ENCODE measurements around the gene RABAC1. TPM values are rescaled to one million over a fixed set of nuclear protein-coding genes. Genes with fewer than 3 reads are reported as not detected.

RABAC1 gene
- total RNA-seq, 4 donors from 2014 or later: 75.6 to 235 (median 165) TPM

GRCh38 chr19:41919948-41920712 is 39.0 kb downstream of the RABAC1 start:
- DNase-seq: no peak
- in situ Hi-C loops (cut with MboI; ENCODE audit: low pct_ligation_motif_present in 1 of 4, low pct_unique_long_range_greater_than_20kb in 1 of 4, low sequenced_read_pairs in 3 of 4): no loop called here
- no peak for TF ChIP-seq POLR2A (IDR thresholded peaks at IDR 0.05)
- TF ChIP-seq CTCF (IDR thresholded peaks at IDR 0.05): no peak
- TF ChIP-seq EP300 (IDR thresholded peaks at IDR 0.05; ENCODE audit: low read depth): no peak
- TF ChIP-seq POLR2AphosphoS5 (IDR thresholded peaks at IDR 0.05): no peak
- intact Hi-C loops (cut with DNase I; ENCODE audit: low total_unique reads): no loop called here
- Histone ChIP-seq H3K4me1 (peaks cover 2 to 6% (median 2%) of the 10 kb centered on the region in 4 donors), H3K27ac (no peak overlapping the region), H3K36me3 (no peaks in the 10 kb centered on the region), H3K9me3 (no peaks in the 10 kb centered on the region), H3K27me3 (peaks cover 70% of the 10 kb centered on the region), H3K4me3 (no peak overlapping the region)
- 75% methylated on average over 33 of the region's 33 CpGs; no CpG with 5 or more reads in 1 of the 2 donors for WGBS, 2 donors (ENCODE audit: low coverage in 1 of 2)

GRCh38 chr19:41918653-41919244 is 40.4 kb downstream of the RABAC1 start:
- peaks cover 67% of the 10 kb centered on the region for H3K27me3 ChIP-seq
- no peak for DNase-seq
- H3K36me3 ChIP-seq: no peaks in the 10 kb centered on the region
- intact Hi-C loops (cut with DNase I; ENCODE audit: low total_unique reads): no loop called here
- no peak for TF ChIP-seq CTCF (IDR thresholded peaks at IDR 0.05)
- TF ChIP-seq POLR2AphosphoS5 (IDR thresholded peaks at IDR 0.05): no peak
- TF ChIP-seq EP300 (IDR thresholded peaks at IDR 0.05; ENCODE audit: low read depth): no peak
- no peak for TF ChIP-seq POLR2A (IDR thresholded peaks at IDR 0.05)
- 87 to 88% methylated on average over 5 of the region's 5 CpGs for WGBS, 2 donors (ENCODE audit: low coverage in 1 of 2)
- H3K4me1 ChIP-seq: peaks cover 3 to 7% (median 3%) of the 10 kb centered on the region in 4 donors
- H3K27ac ChIP-seq: no peak overlapping the region
- H3K9me3 ChIP-seq: no peaks in the 10 kb centered on the region
- no peak overlapping the region for H3K4me3 ChIP-seq
- in situ Hi-C loops (cut with MboI; ENCODE audit: low pct_ligation_motif_present in 1 of 4, low pct_unique_long_range_greater_than_20kb in 1 of 4, low sequenced_read_pairs in 3 of 4): no loop called here

GRCh38 chr19:41918095-41918494 is 41.0 kb downstream of the RABAC1 start:
- Histone ChIP-seq H3K4me1 (peaks cover 3 to 11% (median 7%) of the 10 kb centered on the region in 4 donors), H3K27ac (no peak overlapping the region), H3K36me3 (no peaks in the 10 kb centered on the region), H3K9me3 (no peaks in the 10 kb centered on the region), H3K4me3 (no peak overlapping the region), H3K27me3 (peaks cover 71% of the 10 kb centered on the region)
- 86 to 92% methylated on average over 3 to 6 of the region's 6 CpGs for WGBS, 2 donors (ENCODE audit: low coverage in 1 of 2)
- no peak for DNase-seq
- intact Hi-C loops (cut with DNase I; ENCODE audit: low total_unique reads): no loop called here
- no peak for TF ChIP-seq POLR2A (IDR thresholded peaks at IDR 0.05)
- no peak for TF ChIP-seq CTCF (IDR thresholded peaks at IDR 0.05)
- no peak for TF ChIP-seq POLR2AphosphoS5 (IDR thresholded peaks at IDR 0.05)
- no peak for TF ChIP-seq EP300 (IDR thresholded peaks at IDR 0.05; ENCODE audit: low read depth)
- in situ Hi-C loops (cut with MboI; ENCODE audit: low pct_ligation_motif_present in 1 of 4, low pct_unique_long_range_greater_than_20kb in 1 of 4, low sequenced_read_pairs in 3 of 4): no loop called here

GRCh38 chr19:41917676-41918075 is 41.4 kb downstream of the RABAC1 start:
- no peak for TF ChIP-seq CTCF (IDR thresholded peaks at IDR 0.05)
- TF ChIP-seq POLR2A (IDR thresholded peaks at IDR 0.05): no peak
- TF ChIP-seq POLR2AphosphoS5 (IDR thresholded peaks at IDR 0.05): no peak
- TF ChIP-seq EP300 (IDR thresholded peaks at IDR 0.05; ENCODE audit: low read depth): no peak
- intact Hi-C loops (cut with DNase I; ENCODE audit: low total_unique reads): no loop called here
- 0 to 48% methylated on average over 1 to 12 of the region's 12 CpGs for WGBS, 2 donors (ENCODE audit: low coverage in 1 of 2)
- H3K27ac ChIP-seq: no peak overlapping the region
- in situ Hi-C loops (cut with MboI; ENCODE audit: low pct_ligation_motif_present in 1 of 4, low pct_unique_long_range_greater_than_20kb in 1 of 4, low sequenced_read_pairs in 3 of 4): no loop called here
- peaks cover 71% of the 10 kb centered on the region for H3K27me3 ChIP-seq
- H3K4me3 ChIP-seq: no peak overlapping the region
- DNase-seq: no peak
- no peaks in the 10 kb centered on the region for H3K36me3 ChIP-seq
- no peaks in the 10 kb centered on the region for H3K9me3 ChIP-seq
- H3K4me1 ChIP-seq: peaks cover 3 to 16% (median 11%) of the 10 kb centered on the region in 4 donors

Data from transverse colon (tissue), 4 donors.